NCI-H146 treated with DMSO at 0.1 percent for 48 hours (cell line): ENCODE results near the gene EPB41L2.
"Not testable (repeated sequence)": the region's sequence is repeated elsewhere in the genome, so short reads cannot be mapped to it uniquely, and the experiment has no call there.

Experiments
- DNase-seq: peaks from one replicate; lab custom pipeline; 2025; ENCODE audit not compliant: unreplicated experiment; lab: John Stamatoyannopoulos, UW

Gene EPB41L2

DNA sequence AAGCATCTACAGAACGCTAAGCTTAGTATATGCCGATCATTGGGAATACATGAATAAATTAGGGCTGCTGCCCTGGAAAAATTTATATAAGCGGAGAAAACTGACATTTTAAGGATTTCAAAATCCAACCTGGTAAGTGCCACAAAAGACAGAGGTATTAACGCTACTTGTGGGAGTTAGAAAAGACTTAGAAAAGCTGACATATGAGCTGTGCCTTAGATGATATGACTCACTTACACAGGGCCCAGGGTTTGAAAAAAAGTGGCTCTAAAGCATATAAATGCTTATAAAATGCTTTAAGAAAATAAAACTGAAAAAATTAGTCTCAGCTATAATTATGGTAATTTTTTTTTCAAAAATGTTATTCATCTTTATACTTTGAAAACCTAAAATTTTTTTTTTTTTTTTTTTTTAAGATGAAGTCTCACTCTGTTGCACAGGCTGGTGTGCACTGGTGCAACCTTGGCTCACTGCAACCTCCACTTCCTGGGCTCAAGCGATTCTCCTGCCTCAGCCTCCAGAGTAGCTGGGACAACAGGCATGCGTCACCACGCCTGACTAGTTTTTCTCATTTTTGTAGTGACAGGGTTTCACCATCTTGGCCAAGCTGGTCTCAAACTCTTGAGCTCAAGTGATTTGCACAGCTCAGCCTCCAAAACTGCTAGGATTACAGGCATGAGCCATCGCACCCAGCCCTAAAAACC lies 25.7 kb downstream of the EPB41L2 start:
- no peak for DNase-seq

DNA sequence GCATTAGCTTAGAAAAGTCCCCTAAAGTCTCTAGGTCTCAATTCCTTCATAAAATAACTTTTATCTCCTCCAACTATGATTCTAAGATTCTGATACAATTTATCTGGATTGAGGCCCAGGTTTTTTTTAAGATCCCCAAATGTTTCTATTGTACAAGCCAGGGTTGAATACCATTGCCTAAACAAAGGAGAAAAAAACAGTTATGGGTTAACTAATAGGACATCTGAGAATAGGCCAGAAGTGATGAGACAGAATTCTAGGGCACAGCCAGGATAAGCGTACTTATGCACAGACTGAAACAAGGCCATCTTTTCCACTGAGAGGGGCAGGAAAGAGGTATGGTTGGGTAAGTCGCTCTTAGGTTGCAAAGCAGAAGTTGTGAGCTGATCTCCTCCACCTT lies 26.4 kb downstream of the EPB41L2 start:
- DNase-seq: no peak

DNA sequence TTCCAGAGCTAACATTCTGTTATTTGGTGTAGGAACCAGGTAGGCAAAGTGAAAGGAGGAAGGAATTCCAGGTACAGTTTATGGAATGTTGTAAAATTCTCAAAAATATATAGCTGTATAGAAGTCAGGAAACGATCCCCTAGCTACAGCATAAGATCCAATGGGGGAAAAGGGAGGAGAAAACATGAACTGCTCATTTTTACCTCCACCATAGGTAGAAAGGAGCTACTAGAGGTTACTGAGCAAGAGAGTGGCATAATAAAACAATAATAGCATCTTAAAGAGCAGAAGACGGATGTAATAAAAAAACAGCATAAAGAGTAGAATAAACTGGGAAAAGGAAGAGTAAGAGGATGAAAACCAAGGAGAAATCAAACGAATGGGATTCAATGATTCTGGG lies 26.9 kb downstream of the EPB41L2 start:
- DNase-seq: no peak

DNA sequence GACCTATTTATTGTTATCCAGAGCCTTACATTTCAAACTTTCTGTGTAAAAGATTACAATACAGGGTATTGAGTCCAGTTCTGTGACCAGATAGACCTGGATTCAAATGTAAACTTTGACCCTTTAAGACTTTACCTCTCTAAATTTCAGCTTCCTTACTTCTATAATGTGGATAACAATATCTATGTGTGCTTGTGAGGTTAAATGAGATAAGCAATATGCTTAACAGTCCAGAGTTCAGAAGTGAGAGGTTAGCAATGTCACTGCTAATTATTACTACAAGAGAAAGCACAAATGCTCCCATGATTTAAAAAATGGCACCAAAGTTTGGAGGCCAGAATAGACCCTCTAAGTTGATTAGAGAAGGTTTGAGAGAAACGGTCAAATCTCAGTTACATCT lies 27.5 kb downstream of the EPB41L2 start:
- no peak for DNase-seq

DNA sequence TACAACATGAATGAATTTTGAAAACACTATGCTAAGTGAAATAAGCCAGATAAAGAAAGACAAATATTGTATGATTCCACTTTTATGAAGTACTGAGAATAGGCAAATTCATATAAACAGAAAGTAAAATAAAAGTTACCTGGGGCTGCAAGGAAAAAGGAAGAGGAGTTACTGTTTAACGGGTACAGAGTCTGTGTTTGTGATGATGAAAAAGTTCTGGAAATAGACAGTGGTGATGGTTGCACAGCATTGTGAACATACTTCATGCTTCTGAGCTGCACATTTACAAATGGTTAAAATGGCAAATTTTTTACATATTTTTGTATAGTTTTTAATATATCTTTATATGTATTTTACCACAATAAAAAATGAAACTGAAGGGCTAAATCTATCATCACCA lies 29.4 kb downstream of the EPB41L2 start:
- DNase-seq: no peak

DNA sequence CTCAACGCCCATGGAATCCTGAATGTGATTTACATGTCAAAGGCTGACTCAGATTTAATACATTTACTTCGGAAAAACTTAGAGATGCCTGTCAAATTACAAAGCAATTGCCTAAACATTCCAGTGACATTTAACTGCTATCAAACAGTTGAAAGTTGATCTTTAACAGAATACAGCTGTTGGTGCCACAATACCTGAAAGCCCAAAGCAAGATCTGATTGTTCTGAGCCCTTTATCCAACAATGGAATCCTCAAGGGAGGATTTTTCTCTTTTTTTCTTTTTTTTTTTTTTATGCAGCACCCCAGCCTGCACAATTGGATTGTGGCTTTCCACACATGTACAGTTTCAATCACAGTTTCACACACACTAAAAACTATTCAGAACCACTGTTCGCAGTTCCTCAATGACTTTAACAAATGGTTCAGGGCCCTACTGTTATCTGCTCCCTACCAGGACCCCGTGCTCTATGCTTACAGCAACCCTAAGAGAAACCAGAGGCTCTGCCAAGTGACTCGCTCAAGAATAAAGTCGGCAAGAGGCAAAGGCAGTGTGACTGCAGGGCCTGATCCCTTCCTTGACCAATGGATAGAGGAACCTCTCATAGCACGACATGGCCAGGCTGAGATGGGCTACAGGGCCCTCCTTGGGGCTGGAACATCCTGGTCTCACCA lies 33.3 kb downstream of the EPB41L2 start:
- no peak for DNase-seq

DNA sequence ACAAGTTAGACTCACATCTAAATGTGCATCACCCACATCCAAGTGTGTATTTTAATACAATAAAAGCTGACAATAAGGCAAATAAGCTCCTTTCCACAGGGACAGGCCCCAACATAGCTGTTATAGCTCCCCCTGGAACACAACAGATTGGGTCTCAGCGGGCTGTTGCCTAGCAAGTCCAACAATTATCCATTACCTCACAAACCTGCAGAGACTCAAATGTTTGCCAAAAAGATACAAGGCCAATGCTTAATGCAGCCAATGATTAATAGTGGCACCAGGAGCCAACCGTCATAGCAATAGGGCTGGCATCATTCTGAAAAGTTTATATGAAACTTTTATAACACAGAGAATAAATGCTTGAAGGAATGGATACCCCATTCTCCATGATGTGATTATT lies 35.7 kb downstream of the EPB41L2 start:
- DNase-seq: no peak

DNA sequence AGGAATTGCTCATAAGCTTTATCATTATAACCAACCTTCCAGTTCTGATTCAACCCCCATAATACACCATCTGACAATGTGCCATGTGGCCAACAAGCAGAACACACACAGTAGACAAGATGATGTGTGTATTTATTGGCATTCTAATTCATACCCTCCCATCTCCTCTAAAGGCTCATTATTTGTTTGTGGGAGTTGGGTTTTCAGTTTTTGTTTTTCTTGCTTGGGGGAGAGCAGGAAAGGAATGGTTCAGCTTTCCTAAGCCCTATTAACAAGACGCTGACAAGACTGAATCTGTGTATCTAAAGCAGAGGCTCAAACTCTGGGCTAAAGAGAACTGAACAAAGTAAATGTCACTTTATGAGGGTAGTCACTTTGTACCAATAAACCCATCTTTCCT lies 36.8 kb downstream of the EPB41L2 start:
- DNase-seq: no peak

DNA sequence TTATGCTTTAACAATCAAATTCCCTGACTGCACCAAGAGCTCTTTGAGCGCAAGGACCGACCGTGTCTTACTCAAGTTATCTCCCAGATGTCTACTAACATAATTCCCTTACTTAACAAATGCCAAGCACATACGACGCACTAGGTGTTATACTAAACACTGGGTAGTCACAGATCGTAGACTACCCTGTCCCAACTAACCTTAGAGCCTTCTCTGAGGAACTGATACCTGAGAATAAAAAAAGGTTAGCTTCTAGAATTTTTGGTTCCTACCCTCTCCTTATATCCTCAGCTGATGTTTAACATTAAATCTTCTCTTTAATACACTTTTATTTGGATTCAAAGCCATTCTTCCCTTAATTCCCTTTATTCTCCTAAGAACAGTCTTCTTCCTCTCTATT lies 38.5 kb downstream of the EPB41L2 start:
- no peak for DNase-seq

DNA sequence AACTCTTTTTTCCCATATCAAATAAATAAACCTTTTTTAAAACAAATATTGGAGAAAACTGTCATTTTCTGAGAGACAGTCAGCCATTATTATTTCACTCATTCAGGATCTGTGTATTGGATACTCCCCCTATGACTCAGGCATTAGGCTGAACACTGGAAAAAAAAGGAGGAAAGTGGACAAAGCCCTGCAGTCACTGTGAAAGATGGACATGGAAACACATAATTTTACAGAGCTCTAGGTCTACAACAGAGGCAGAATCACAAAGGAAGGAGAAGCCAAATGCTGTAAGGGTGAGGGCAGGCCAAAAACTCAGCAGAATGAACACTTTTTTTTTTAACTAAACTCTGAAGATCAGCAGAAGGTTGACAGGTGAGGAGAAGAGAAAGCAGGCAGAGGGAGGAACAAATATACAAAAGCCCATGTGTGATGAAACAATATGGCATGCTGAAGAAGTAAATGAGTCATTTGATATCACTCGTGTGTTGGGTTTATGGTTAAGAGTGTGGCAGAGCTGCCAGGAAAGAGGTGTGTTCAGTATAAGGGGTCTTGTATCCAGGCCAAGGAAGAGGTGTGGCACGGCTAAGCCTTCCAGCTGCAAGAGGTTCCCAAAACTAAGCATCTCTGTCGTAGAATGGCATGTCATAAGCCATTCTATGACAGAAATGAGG lies 39.1 kb downstream of the EPB41L2 start:
- no peak for DNase-seq

DNA sequence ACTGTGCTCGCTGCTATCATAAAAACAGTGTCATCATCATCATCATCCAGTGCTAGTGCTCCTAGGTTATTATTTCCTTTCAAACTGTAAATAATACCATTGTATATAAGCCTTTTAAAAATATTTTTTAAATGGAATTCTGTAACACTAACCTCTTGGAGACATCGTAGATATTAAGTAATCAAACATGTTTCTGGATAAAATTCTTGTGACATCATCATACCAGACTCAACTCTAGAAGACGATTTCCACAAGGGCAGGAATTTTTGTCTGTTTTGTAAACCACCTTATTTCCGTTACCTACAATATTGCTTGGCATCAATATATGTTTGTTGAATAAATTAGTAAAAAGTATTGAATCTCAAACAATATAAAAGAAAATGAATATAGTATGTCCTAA lies 40.4 kb downstream of the EPB41L2 start:
- DNase-seq: no peak

DNA sequence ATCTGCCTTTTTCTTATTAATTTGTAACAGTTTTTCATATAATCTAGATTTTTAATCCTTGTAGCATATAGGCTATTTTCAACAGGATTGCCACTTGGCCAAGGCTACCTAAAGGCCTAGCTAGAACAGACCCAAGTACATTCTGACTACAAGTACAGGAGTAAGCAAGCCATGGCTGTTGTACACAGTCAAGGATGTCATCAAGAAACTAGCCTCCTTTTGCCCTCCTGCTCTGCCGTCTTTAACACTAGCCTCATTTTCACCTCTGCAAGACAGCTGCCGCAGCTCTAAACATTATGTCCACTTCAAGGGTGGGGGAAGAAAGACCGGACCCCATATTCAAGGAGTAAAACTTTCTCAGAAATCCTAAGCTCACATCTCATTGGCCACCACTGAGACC lies 45.1 kb downstream of the EPB41L2 start:
- DNase-seq: no peak

DNA sequence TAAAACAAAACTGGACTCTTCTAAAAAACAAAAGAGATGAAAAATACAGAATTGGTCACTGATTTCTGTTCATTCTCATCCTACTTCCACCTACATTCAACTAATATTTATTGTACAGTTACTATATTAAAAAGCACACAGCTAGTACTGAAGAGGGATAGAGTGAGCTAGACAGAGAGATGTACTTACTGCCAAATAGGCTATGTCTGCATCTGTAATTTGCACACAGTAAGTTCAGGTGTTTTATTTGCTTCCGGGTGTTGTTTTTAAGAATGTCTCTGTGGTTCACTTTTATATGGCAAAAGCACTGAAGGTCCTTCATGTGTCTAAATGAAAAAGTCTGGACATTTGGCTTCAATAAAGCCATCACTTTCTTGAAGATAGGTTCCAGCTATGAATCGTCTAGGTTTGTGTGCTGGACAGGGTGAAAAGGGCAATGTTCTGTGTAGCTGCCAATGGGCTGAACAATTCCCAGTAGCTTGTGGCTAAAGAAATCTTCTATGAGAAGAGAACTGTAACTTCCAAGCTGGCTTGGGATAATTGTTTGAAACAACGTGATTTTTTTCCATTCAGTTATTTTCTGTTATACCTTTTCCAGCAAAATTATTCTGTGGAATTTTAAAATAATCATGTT lies 47.3 kb downstream of the EPB41L2 start:
- DNase-seq: no peak

DNA sequence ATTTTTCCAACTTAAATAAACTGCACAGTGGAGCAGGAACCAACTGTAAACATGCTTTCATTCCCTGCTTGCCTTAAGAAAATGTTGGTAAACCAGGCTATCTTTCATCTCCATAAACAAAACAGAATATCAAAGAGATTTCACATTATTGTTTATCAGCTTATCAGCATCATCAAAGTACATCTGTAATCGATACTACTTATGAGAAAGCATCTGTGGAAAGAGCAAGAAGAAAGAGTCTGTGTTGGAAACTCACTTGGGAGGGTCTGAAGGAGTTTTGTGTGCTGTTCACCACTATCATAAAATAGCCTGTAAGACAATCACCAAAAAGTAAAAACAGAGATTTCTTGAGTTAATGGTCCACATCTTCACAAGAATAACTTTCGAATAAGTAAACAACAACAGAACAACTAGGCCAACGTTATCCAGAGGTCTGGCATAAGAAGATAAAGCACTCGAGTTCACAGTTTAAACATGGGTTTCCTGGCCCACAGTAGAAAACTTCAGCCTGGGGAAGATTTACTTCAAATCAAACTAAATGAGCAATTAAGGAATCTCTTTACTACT lies 47.9 kb downstream of the EPB41L2 start:
- no peak for DNase-seq

DNA sequence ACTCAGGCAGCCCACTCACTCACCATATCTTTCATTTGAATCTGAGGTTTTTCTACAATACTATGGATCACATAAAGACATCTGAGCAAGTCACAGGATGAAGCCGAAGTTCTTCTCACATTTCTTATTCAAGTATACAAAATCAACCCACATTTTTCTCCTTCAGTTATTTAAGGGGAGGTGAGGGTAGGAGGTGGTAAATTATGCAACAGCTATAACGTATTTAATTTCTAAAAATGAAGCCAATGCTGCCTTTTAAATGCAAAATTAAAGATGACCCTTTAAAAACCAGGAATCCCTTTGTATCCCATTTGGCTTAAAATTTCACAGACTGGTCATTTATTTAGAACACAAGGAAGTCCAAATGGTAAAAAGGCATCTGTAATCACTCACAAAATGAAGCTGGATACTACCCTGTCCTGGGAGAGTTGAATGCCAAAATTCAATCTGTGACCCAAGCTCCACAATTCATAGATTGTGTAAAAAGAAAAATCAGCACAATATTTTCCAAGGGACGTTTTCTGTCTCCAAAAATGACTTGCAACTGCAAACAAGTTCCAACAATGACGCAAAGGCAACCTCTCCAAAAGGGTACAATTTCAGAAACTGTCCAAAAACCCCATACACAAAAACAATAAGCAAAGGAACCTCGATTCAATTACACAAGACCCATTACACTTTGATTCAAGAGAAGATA lies 48.8 kb downstream of the EPB41L2 start:
- no peak for DNase-seq

DNA sequence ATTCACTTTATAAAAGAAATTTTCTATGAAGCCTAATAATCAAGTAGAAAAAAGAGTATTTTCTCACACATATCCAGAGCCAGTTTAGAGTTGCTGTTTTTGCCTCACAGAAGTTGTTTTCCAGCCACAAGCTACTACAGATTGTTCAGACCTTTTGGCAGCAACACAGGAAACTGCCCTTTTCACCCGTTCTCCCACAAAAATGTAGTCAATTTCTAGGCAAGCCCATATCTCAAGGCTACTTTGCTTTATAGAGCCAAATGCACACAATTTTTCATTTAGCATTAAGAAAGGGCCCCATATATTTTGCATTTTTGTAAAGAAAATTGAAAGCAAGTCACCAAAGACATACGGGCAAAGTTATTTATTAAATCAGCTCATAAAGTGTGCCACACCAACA lies 49.5 kb downstream of the EPB41L2 start:
- no peak for DNase-seq

DNA sequence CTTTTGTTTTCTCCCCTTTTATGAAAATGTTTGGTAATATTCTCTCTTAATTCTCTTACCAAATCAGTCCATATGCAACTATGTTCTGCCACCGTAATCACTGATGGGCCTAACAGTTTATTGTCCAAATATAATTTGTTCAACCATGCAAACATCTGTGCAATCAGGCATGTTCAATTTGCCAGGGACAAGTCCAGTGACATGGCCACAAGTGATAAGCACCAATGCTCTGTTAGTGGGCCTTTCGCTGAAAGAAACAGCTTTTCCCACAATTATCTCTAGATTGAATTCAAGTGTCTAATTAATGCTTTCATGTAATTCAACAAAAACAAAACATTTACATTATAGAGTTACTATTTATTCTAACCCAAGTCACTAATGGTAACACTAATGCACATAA lies 53.3 kb downstream of the EPB41L2 start:
- DNase-seq: no peak

DNA sequence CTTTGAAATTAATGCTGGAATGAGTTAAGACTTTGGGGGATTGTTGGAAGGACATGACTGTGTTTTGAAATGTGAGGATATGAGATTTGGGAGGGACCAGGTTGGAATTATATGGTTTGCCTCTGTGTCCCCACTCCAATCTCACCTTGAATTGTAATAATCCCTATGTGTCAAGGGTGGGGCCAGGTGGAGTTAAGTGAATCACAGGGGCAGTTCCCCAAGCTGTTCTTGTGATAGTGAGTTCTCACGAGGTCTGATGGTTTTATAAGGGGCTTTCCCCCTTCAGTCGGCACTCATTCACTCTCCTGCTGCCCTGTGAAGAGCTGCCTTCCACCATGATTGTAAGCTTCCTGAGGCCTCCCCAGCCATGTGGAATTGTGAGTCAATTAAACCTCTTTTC lies 54.1 kb downstream of the EPB41L2 start:
- not testable (repeated sequence) for DNase-seq

DNA sequence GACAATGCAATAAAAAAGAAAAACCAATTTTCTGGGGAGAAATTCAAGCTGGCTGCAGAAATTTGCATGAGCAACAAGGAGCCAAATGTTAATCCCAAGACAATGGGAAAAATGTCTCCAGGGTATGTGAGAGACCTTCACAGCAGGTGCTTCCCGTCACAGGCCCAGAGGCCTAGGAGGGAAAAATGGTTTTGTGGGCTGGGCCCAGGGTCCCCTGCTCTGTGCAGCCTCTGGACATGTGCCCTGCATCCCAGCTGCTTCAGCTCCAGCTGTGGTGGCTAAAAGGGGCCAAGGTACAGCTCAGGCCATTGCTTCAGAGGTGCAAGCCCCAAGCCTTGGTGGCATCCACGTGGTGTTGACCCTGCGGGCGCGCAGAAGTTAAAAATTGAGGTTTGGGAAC lies 55.1 kb downstream of the EPB41L2 start:
- DNase-seq: not testable (repeated sequence)

DNA sequence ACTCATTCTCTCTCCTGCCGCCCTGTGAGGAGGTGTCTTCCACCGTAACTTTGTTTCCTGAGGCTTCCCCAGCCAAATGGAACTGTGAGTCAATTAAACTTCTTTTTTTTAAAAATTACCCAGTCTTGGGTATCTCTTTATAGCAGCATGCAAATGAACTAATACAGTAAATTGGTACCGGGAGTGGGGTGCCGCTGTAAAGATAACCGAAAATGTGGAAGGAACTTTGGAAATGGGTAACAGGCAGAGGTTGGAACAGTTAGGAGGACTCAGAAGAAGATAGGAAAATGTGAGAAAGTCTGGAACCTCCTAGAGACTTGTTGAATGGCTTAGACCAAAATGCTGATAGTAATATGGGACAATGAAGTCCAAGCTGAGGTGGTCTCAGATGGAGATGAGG lies 55.8 kb downstream of the EPB41L2 start:
- no peak for DNase-seq

DNA sequence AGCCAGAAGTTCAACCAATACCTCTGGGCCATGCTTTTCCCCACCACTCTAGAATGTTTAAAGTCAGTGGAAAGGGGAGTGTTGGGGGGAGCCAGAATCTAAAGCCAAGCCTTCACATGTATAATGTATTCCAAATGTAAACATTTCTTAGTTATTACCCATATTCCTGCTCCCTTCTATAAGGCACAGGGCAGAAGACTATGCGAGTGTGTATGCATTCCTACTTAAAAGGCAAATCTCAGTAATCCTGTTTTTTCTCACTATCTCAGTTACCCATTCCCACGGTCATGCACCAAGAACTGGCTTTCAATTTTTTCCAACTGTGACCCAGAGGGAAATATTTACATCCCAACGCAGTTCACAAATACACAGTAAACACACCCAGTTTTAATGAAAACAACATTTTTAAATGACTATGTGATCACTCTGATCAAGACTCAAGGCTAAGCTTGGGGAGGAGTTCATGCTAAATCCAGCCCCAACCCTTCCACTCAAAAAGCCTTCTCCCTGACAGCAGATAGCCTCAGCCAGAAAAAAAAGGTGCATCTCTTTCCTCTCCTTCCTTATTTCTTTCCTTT lies 57.5 kb downstream of the EPB41L2 start:
- no peak for DNase-seq
